Measurements from ENCODE around the gene ERGIC1. TPM values are rescaled to one million over a fixed set of nuclear protein-coding genes. Genes with fewer than 3 reads are reported as not detected.
A peak's percentile ranks its signal among the peaks of the same experiment; 100 is the strongest.

ERGIC1 gene
- polyA plus RNA-seq, 1 experiment: 137 TPM

DNA sequence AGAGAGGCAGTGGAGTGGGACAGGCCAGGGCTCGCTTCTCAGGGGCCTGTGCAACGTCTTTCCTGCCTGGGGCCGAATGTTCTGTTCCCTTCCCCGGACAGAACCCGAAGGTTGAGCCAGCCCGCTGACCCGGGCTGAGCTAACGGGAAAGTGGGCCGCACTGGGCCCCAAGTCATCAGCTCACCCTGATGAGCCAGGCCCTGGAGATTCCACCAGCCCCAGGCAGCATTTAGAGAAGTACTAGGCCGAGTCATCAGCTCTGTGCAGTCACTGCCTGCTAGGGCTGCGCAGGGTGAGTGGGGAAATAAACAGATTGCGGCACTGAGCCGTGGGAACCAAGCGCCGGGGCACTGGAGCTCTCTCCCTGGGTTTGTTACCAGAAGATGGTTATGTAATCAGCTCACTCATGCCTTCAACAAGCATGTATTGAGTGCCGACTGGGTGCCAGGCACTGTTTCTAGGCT is 33.9 kb upstream of the ERGIC1 start:
- ChIA-PET CTCF (interaction anchor here (0.8 to 2.3 kb wide), 2 partner anchors 18 to 28 kb away, joined by 4 to 13 read pairs; no protein-coding TSS in a partner anchor), POLR2A (interaction anchor here (0.9 to 5.7 kb wide), 7 partner anchors 21 to 97 kb away, joined by 3 to 104 read pairs (median 6); partner anchors contain the start of gene DUSP1)
- Histone ChIP-seq H3K4me3 (ENCODE audit: low read depth, low read length) (no peak overlapping the region), H3K27me3 (ENCODE audit: control insufficient read depth, insufficient read depth, low read length) (no peaks in the 10 kb centered on the region), H3K9me3 (ENCODE audit: control insufficient read depth, insufficient read depth, low read length) (no peaks in the 10 kb centered on the region), H3K27ac (ENCODE audit: low read depth, low read length) (peak overlapping the region; percentile 97)
- DNase-seq (ENCODE audit: low read depth, low spot score): peak; percentile 88
- TF ChIP-seq, protein P1, sequence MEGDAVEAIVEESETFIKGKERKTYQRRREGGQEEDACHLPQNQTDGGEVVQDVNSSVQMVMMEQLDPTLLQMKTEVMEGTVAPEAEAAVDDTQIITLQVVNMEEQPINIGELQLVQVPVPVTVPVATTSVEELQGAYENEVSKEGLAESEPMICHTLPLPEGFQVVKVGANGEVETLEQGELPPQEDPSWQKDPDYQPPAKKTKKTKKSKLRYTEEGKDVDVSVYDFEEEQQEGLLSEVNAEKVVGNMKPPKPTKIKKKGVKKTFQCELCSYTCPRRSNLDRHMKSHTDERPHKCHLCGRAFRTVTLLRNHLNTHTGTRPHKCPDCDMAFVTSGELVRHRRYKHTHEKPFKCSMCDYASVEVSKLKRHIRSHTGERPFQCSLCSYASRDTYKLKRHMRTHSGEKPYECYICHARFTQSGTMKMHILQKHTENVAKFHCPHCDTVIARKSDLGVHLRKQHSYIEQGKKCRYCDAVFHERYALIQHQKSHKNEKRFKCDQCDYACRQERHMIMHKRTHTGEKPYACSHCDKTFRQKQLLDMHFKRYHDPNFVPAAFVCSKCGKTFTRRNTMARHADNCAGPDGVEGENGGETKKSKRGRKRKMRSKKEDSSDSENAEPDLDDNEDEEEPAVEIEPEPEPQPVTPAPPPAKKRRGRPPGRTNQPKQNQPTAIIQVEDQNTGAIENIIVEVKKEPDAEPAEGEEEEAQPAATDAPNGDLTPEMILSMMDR (IDR thresholded peaks at IDR 0.05; ENCODE audit: low read depth, low read length): no peak

DNA sequence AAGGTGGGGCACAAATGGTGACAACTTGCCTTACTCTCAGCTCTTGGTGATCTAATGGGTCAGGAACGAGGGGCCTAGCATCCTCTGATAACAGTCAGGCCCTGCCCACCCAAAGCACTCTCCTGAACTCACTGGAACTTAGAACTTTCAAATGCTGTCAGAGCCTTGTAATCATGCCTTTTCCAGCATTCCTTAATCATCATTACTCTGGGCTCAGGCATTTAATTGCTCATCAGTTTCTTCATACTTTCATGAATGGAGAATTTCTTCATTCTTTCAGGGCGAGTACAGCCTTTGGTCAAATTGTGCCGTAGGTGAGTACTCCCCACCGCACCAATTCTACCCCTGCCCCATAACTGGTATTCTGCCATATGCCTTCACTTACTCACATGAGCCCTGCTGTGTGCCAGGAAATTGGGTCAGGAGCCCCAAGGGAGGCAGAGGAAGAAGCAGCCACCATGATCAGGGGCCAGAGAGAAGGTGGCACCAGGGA is 32.8 kb upstream of the ERGIC1 start:
- ChIA-PET POLR2A (interaction anchor here (1.7 to 5.7 kb wide), 3 partner anchors 24 to 30 kb away, joined by 6 to 104 read pairs (median 8); partner anchors contain the start of gene DUSP1), CTCF (interaction anchor here (2.3 kb wide), 1 partner anchor 29 kb away, joined by 13 read pairs; no protein-coding TSS in a partner anchor)
- no peaks in the 10 kb centered on the region for H3K9me3 ChIP-seq (ENCODE audit: control insufficient read depth, insufficient read depth, low read length)
- H3K27me3 ChIP-seq (ENCODE audit: control insufficient read depth, insufficient read depth, low read length): no peaks in the 10 kb centered on the region
- TF ChIP-seq, protein P1 (IDR thresholded peaks at IDR 0.05; ENCODE audit: low read depth, low read length): no peak
- peak overlapping the region; percentile 97 for H3K27ac ChIP-seq (ENCODE audit: low read depth, low read length)
- no peak overlapping the region for H3K4me3 ChIP-seq (ENCODE audit: low read depth, low read length)
- DNase-seq (ENCODE audit: low read depth, low spot score): peak; percentile 70

DNA sequence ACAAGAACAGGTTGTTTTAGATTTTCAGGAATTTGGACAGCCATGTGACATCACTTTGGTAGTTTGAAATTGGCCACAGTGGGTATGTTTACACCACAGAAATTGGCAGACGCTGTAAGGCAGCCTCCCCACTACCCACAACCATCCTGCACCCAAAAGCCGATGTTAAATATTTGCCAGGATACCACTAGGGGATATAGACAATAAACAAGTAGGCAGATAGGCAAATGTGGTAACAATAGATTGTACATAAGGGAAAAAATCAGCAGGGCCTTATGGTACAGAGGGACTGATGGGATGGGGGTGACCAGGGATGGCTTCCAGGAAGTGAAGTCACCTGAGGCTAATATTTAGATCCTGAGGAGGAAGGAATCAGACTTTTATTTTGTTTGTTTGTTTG is 31.9 kb upstream of the ERGIC1 start:
- H3K4me3 ChIP-seq (ENCODE audit: low read depth, low read length): no peak overlapping the region
- no peaks in the 10 kb centered on the region for H3K9me3 ChIP-seq (ENCODE audit: control insufficient read depth, insufficient read depth, low read length)
- TF ChIP-seq, protein P1 (IDR thresholded peaks at IDR 0.05; ENCODE audit: low read depth, low read length): no peak
- CTCF ChIA-PET: no interaction called here
- POLR2A ChIA-PET: interaction anchor here (5.7 kb wide), 1 partner anchor 31 kb away, joined by 104 read pairs; the partner anchor contains the start of gene DUSP1
- no peak for DNase-seq (ENCODE audit: low read depth, low spot score)
- peak overlapping the region; percentile 97 for H3K27ac ChIP-seq (ENCODE audit: low read depth, low read length)
- no peaks in the 10 kb centered on the region for H3K27me3 ChIP-seq (ENCODE audit: control insufficient read depth, insufficient read depth, low read length)

DNA sequence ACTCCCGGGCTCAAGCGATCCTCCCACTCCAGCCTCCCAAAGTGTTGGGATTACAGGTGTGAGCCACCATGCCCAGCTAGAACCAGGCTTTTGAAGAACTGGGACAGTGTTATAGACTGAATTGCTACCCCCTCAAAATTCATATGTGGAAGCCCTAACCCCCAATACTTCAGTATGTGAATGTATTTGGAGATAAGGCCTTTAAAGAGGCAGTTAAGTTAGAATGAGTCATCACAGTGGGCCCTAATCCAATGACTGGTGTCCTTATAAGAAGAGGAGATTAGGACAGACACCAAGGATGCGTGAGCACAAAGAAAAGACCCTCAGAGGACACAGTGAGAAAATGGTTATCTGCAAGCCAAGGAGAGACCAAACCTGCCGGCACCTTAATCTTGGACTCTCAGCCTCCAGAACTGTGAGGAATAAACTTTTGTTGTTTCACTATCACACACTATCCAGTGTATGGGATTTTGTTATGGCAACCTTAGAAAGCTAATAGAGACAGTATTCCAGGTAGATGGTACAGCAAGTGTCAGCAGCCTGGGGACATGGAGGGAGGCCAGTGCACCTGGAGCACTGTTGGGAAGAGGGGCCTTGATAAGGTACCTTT is 31.4 kb upstream of the ERGIC1 start:
- TF ChIP-seq, protein P1 (IDR thresholded peaks at IDR 0.05; ENCODE audit: low read depth, low read length): no peak
- no peak overlapping the region for H3K27ac ChIP-seq (ENCODE audit: low read depth, low read length)
- ChIA-PET POLR2A (interaction anchor here (5.7 kb wide), 1 partner anchor 32 kb away, joined by 104 read pairs; the partner anchor contains the start of gene DUSP1), CTCF (no interaction called here)
- no peak for DNase-seq (ENCODE audit: low read depth, low spot score)
- no peaks in the 10 kb centered on the region for H3K9me3 ChIP-seq (ENCODE audit: control insufficient read depth, insufficient read depth, low read length)
- no peak overlapping the region for H3K4me3 ChIP-seq (ENCODE audit: low read depth, low read length)
- H3K27me3 ChIP-seq (ENCODE audit: control insufficient read depth, insufficient read depth, low read length): no peaks in the 10 kb centered on the region

All from AG04450 (cell line).